GM04503 (cell line): ENCODE measurements around the gene ASPHD1.
"Not testable (repeated sequence)": the region's sequence is repeated elsewhere in the genome, so short reads cannot be mapped to it uniquely, and the experiment has no call there.

Source experiments
- DNase-seq: peaks from one replicate; pipeline ENCODE4 v3.0.0-alpha.2; 2012; ENCODE audit warnings: low read depth

The ASPHD1 gene

GRCh38 chr16:29907973-29908372 is 7.7 kb downstream of the ASPHD1 start:
- DNase-seq, result no peak

- DNase-seq, result no peak
Measured at GRCh38 chr16:29908719-29909220, 8.5 kb downstream of the ASPHD1 start.

GRCh38 chr16:29909391-29909790 is 9.1 kb downstream of the ASPHD1 start:
- DNase-seq, result no peak

- DNase-seq, result not testable (repeated sequence)
Measured at GRCh38 chr16:29909851-29910250, 9.6 kb downstream of the ASPHD1 start.

GRCh38 chr16:29910819-29911675 is 10.8 kb downstream of the ASPHD1 start:
- no peak for DNase-seq

GRCh38 chr16:29911676-29912010 is 11.4 kb downstream of the ASPHD1 start:
- no peak for DNase-seq

- DNase-seq, result no peak
Measured at GRCh38 chr16:29912087-29912486, 11.8 kb downstream of the ASPHD1 start.

GRCh38 chr16:29913514-29913913 is 13.2 kb downstream of the ASPHD1 start:
- no peak for DNase-seq

- DNase-seq, result no peak
Measured at GRCh38 chr16:29915590-29916247, 15.4 kb downstream of the ASPHD1 start.

- DNase-seq, result no peak
Measured at GRCh38 chr16:29916979-29917378, 16.7 kb downstream of the ASPHD1 start.

- no peak for DNase-seq
Measured at GRCh38 chr16:29920288-29921033, 20.2 kb downstream of the ASPHD1 start.

GRCh38 chr16:29921034-29921385 is 20.7 kb downstream of the ASPHD1 start:
- no peak for DNase-seq

- DNase-seq, result no peak
Measured at GRCh38 chr16:29922326-29922725, 22.0 kb downstream of the ASPHD1 start.

GRCh38 chr16:29922986-29923501 is 22.8 kb downstream of the ASPHD1 start:
- no peak for DNase-seq

- DNase-seq, result no peak
Measured at GRCh38 chr16:29925105-29925756, 24.9 kb downstream of the ASPHD1 start.

- DNase-seq, result no peak
Measured at GRCh38 chr16:29925781-29926710, 25.8 kb downstream of the ASPHD1 start, which contains the start of gene KCTD13. KCTD13 (minus strand) TSS chr16:29926226; CDS start chr16:29926033, 193 bp downstream.

- no peak for DNase-seq
Measured at GRCh38 chr16:29926711-29927052, 26.4 kb downstream of the ASPHD1 start.

- DNase-seq, result no peak
Measured at GRCh38 chr16:29927070-29927905, 27.0 kb downstream of the ASPHD1 start.

GRCh38 chr16:29931750-29932149 is 31.5 kb downstream of the ASPHD1 start:
- not testable (repeated sequence) for DNase-seq

- no peak for DNase-seq
Measured at GRCh38 chr16:29940656-29941055, 40.4 kb downstream of the ASPHD1 start.
